T-cell (primary cell): ENCODE data around the gene PLAAT5. TPM values are rescaled to one million over a fixed set of nuclear protein-coding genes. Genes with fewer than 3 reads are reported as not detected.

ENCODE experiments used
- ATAC-seq, 4 experiments: fragments of 200-7000 bp in 3 of 4; fragments of 150-1000 bp in 1 of 4; cut with Tn5 transposase; replicated peaks in 1 of 4; 1 replicate in 3 of 4; 2 replicates in 1 of 4; pipeline ENCODE4 v1.10.0; 2021; ENCODE audit warnings: moderate library complexity in 3 of 4, mild to moderate bottlenecking in 2 of 4, moderate number of reproducible peaks in 1 of 4
- CTCF ChIA-PET, 2 donors: fragments of 300-600 bp; sonication (Branson Sonifier 250); formaldehyde crosslinking; loops; one replicate each; lab custom pipeline; 2022; ENCODE audit warnings: antibody characterized with exemption in 2 of 2; lab: Charles Lee
- POLR2A ChIA-PET, 2 donors: fragments of 300-600 bp; sonication (Branson Sonifier 250); formaldehyde crosslinking; loops; one replicate each; lab custom pipeline; 2022; ENCODE audit warnings: antibody characterized with exemption in 2 of 2; lab: Charles Lee
- DNase-seq, 35 experiments: peaks; one replicate each; pipeline versions ENCODE4 v3.0.0 to v3.0.0-alpha.2; 2013 to 2023
- H3K27ac ChIP-seq: one replicate; pipeline ENCODE4 v1.5.1; 2013; ENCODE audit warnings: low read length
- H3K27me3 ChIP-seq, 2 experiments: replicated peaks in 1 of 2; 1 replicate in 1 of 2; 2 replicates in 1 of 2; pipeline versions ENCODE4 v1.6.1 to v1.7.0; 2013; ENCODE audit warnings: low read length in 1 of 2, mixed read lengths in 1 of 2; ENCODE audit not compliant: control insufficient read depth in 2 of 2, insufficient read depth in 2 of 2; ENCODE audit errors: extremely low read depth in 1 of 2
- H3K36me3 ChIP-seq, 2 donors: 1 replicate in 1 of 2; 2 replicates in 1 of 2; pipeline versions ENCODE4 v1.6.1 to v1.7.0; 2013; ENCODE audit warnings: low read length in 1 of 2; ENCODE audit not compliant: control insufficient read depth in 2 of 2, insufficient read depth in 1 of 2; ENCODE audit errors: extremely low read depth in 1 of 2
- H3K4me1 ChIP-seq, 2 experiments: 1 replicate in 1 of 2; 2 replicates in 1 of 2; pipeline versions ENCODE4 v1.6.1 to v1.7.0; 2013; ENCODE audit warnings: low read length in 2 of 2, mixed read lengths in 1 of 2; ENCODE audit not compliant: insufficient read depth in 2 of 2, control insufficient read depth in 1 of 2; ENCODE audit errors: extremely low read depth in 1 of 2
- H3K4me3 ChIP-seq, 2 donors: 1 replicate in 1 of 2; 2 replicates in 1 of 2; pipeline versions ENCODE4 v1.5.1 to v1.7.0; 2013; ENCODE audit warnings: mild to moderate bottlenecking in 2 of 2, low read length in 1 of 2, moderate library complexity in 1 of 2; ENCODE audit not compliant: control insufficient read depth in 1 of 2; ENCODE audit errors: extremely low read depth in 1 of 2
- H3K9me3 ChIP-seq: 2 replicates; pipeline ENCODE4 v1.7.0; 2013
- H3K27ac Mint-ChIP-seq, 2 donors: one replicate each; pipeline ENCODE4 v1.8.0; 2020 to 2021; ENCODE audit warnings: mild to moderate bottlenecking in 2 of 2, mixed read lengths in 2 of 2
- H3K27me3 Mint-ChIP-seq, 2 donors: one replicate each; pipeline ENCODE4 v1.8.0; 2021 to 2022; ENCODE audit warnings: mixed read lengths in 2 of 2
- H3K36me3 Mint-ChIP-seq: one replicate; pipeline ENCODE4 v1.8.0; 2021; ENCODE audit warnings: mixed read lengths
- H3K4me1 Mint-ChIP-seq, 3 donors: one replicate each; pipeline ENCODE4 v1.8.0; 2020 to 2022; ENCODE audit warnings: mixed read lengths in 3 of 3, mild to moderate bottlenecking in 1 of 3
- H3K4me3 Mint-ChIP-seq, 3 donors: one replicate each; pipeline ENCODE4 v1.8.0; 2020 to 2022; ENCODE audit warnings: mild to moderate bottlenecking in 3 of 3, mixed read lengths in 3 of 3, moderate library complexity in 3 of 3
- H3K9me3 Mint-ChIP-seq, 3 donors: one replicate each; pipeline ENCODE4 v1.8.0; 2020 to 2022; ENCODE audit warnings: mixed read lengths in 3 of 3
- WGBS: methylation state at CpG from one replicate; pipeline ENCODE4 v1.1.5; 2013; ENCODE audit warnings: missing lambda C conversion rate; ENCODE audit not compliant: insufficient coverage; 5-methylcytosine and 5-hydroxymethylcytosine counted together
- total RNA-seq, 35 experiments: library from RNA in 6 of 35; stranded (reverse) in 6 of 35; fragments of 120-200 nt in 1 of 35; gene quantifications; one replicate each; pipeline versions ENCODE4 v1.2.1 to v1.2.4 and lab custom pipeline; 2013 to 2026

PLAAT5 gene
- total RNA-seq, 5 donors from 2014 or later (not counting 1 experiment from before 2014, with no cell fraction given) = 0.16 to 0.32 (median 0.23) TPM; not detected in 2

GRCh38 chr11:63510360-63511047, 19.5 kb upstream of the PLAAT5 start:
- Mint-ChIP-seq H3K4me1 (peaks cover 0 to 11% (median 8%) of the 10 kb centered on the region in 3 donors), H3K27me3 (no peaks in the 10 kb centered on the region), H3K9me3 (no peaks in the 10 kb centered on the region), H3K36me3 (no peaks in the 10 kb centered on the region), H3K4me3 (no peak overlapping the region), H3K27ac (no peak overlapping the region)
- no peak overlapping the region for H3K4me3 ChIP-seq
- H3K27ac ChIP-seq = no peak overlapping the region
- ChIA-PET POLR2A (interaction anchor here in 1 of 2 donors (0.6 kb wide), 1 partner anchor 172 kb away, joined by 11 read pairs; no protein-coding TSS in a partner anchor), CTCF (no interaction called here)
- DNase-seq (no peak), ATAC-seq (no peak)
- H3K9me3 ChIP-seq = no peaks in the 10 kb centered on the region
- 95% methylated on average over 5 of the region's 7 CpGs for WGBS
- H3K36me3 ChIP-seq = no peaks in the 10 kb centered on the region
- H3K27me3 ChIP-seq = peaks cover 0 to 5% of the 10 kb centered on the region in 2 experiments
- peaks cover 0 to 7% of the 10 kb centered on the region in 2 experiments for H3K4me1 ChIP-seq

- no peak for ATAC-seq
Measured at GRCh38 chr11:63508745-63509144, 17.8 kb upstream of the PLAAT5 start.

GRCh38 chr11:63508009-63508408, 17.0 kb upstream of the PLAAT5 start:
- H3K4me1 Mint-ChIP-seq = peaks cover 0 to 15% (median 8%) of the 10 kb centered on the region in 3 donors
- ATAC-seq = no peak

More at GRCh38 chr11:63508745-63509144, 17.8 kb upstream of the PLAAT5 start:
- H3K9me3 ChIP-seq = no peaks in the 10 kb centered on the region
- ChIA-PET POLR2A (no interaction called here), CTCF (no interaction called here)
- no peak overlapping the region for H3K4me3 ChIP-seq
- no peak overlapping the region for H3K27ac ChIP-seq
- H3K4me1 ChIP-seq = peaks cover 0 to 7% of the 10 kb centered on the region in 2 experiments
- Mint-ChIP-seq H3K27me3 (no peaks in the 10 kb centered on the region), H3K4me1 (peaks cover 0 to 14% (median 8%) of the 10 kb centered on the region in 3 donors), H3K27ac (no peak overlapping the region), H3K4me3 (no peak overlapping the region), H3K36me3 (no peaks in the 10 kb centered on the region), H3K9me3 (no peaks in the 10 kb centered on the region)
- H3K36me3 ChIP-seq = no peaks in the 10 kb centered on the region
- DNase-seq = no peak
- WGBS = 90% methylated on average over 4 of the region's 12 CpGs
- H3K27me3 ChIP-seq = peaks cover 0 to 5% of the 10 kb centered on the region in 2 experiments

GRCh38 chr11:63507511-63507910, 16.5 kb upstream of the PLAAT5 start:
- Mint-ChIP-seq H3K4me3 (no peak overlapping the region), H3K4me1 (peaks cover 1 to 17% (median 8%) of the 10 kb centered on the region in 3 donors), H3K9me3 (no peaks in the 10 kb centered on the region), H3K27me3 (no peaks in the 10 kb centered on the region), H3K36me3 (no peaks in the 10 kb centered on the region), H3K27ac (no peak overlapping the region)
- no peak overlapping the region for H3K4me3 ChIP-seq
- no peak for DNase-seq
- ATAC-seq = no peak
- peaks cover 0 to 5% of the 10 kb centered on the region in 2 experiments for H3K27me3 ChIP-seq
- 86% methylated on average over 1 of the region's 2 CpGs for WGBS
- H3K27ac ChIP-seq = no peak overlapping the region
- H3K4me1 ChIP-seq = peaks cover 0 to 8% of the 10 kb centered on the region in 2 experiments
- H3K36me3 ChIP-seq = no peaks in the 10 kb centered on the region
- CTCF ChIA-PET = interaction anchor here in 1 of 2 donors (0.6 kb wide), 1 partner anchor 463 kb away, joined by 4 read pairs; no protein-coding TSS in a partner anchor
- POLR2A ChIA-PET = no interaction called here
- no peaks in the 10 kb centered on the region for H3K9me3 ChIP-seq

More at GRCh38 chr11:63508009-63508408, 17.0 kb upstream of the PLAAT5 start:
- peaks cover 0 to 5% of the 10 kb centered on the region in 2 experiments for H3K27me3 ChIP-seq
- 100% methylated on average over 3 of the region's 3 CpGs for WGBS
- H3K36me3 ChIP-seq = no peaks in the 10 kb centered on the region
- no peak overlapping the region for H3K27ac ChIP-seq
- no peak overlapping the region for H3K27ac Mint-ChIP-seq
- H3K9me3 Mint-ChIP-seq = no peaks in the 10 kb centered on the region
- H3K36me3 Mint-ChIP-seq = no peaks in the 10 kb centered on the region
- no peak overlapping the region for H3K4me3 ChIP-seq
- POLR2A ChIA-PET = no interaction called here
- DNase-seq = peak in 2 of 35 experiments; percentile 15 to 19
- CTCF ChIA-PET = no interaction called here
- no peaks in the 10 kb centered on the region for H3K27me3 Mint-ChIP-seq
- H3K4me3 Mint-ChIP-seq = no peak overlapping the region
- no peaks in the 10 kb centered on the region for H3K9me3 ChIP-seq
- peaks cover 0 to 7% of the 10 kb centered on the region in 2 experiments for H3K4me1 ChIP-seq

- ChIA-PET CTCF (no interaction called here), POLR2A (no interaction called here)
- Histone ChIP-seq H3K4me3 (no peak overlapping the region), H3K27me3 (peaks cover 0 to 5% of the 10 kb centered on the region in 2 experiments), H3K27ac (no peak overlapping the region), H3K4me1 (peaks cover 0 to 15% of the 10 kb centered on the region in 2 experiments), H3K36me3 (no peaks in the 10 kb centered on the region), H3K9me3 (no peaks in the 10 kb centered on the region)
- Mint-ChIP-seq H3K4me1 (peaks cover 7 to 22% (median 15%) of the 10 kb centered on the region in 3 donors), H3K27me3 (no peaks in the 10 kb centered on the region), H3K4me3 (no peak overlapping the region), H3K36me3 (no peaks in the 10 kb centered on the region), H3K9me3 (no peaks in the 10 kb centered on the region), H3K27ac (no peak overlapping the region)
- WGBS = no CpG with 5 or more reads among the region's 2 CpGs
- ATAC-seq = no peak
- no peak for DNase-seq
Measured at GRCh38 chr11:63506876-63507275, 15.9 kb upstream of the PLAAT5 start.

GRCh38 chr11:63505857-63506528, 15.0 kb upstream of the PLAAT5 start, which contains the start of gene LGALS12:
TSS of gene LGALS12 (plus strand) at chr11:63506084. CDS start at chr11:63506459, 375 bp downstream.
- ChIA-PET CTCF (no interaction called here), POLR2A (no interaction called here)
- Histone ChIP-seq H3K4me1 (peaks cover 0 to 16% of the 10 kb centered on the region in 2 experiments), H3K36me3 (no peaks in the 10 kb centered on the region), H3K27me3 (peaks cover 0 to 5% of the 10 kb centered on the region in 2 experiments), H3K27ac (no peak within 1 kb of the TSS), H3K4me3 (no peak within 1 kb of the TSS), H3K9me3 (no peaks in the 10 kb centered on the region)
- H3K27me3 Mint-ChIP-seq = no peaks in the 10 kb centered on the region
- ATAC-seq (no peak), DNase-seq (peak in 1 of 35 experiments; percentile 23)
- H3K9me3 Mint-ChIP-seq = no peaks in the 10 kb centered on the region
- H3K27ac Mint-ChIP-seq = no peak within 1 kb of the TSS
- H3K36me3 Mint-ChIP-seq = no peaks in the 10 kb centered on the region
- WGBS = 60% methylated on average over 6 of the region's 15 CpGs
- peaks cover 8 to 22% (median 15%) of the 10 kb centered on the region in 3 donors for H3K4me1 Mint-ChIP-seq
- peak within 1 kb of the TSS in 1 of 3 donors; percentile 36 for H3K4me3 Mint-ChIP-seq
